LNCaP clone FGC (cell line): ENCODE results near the gene RARB.

Experiments used
- DNase-seq: peaks from one replicate; pipeline ENCODE4 v3.0.0-alpha.2; 2011; ENCODE audit warnings: low read depth
- H3K4me3 ChIP-seq: 2 replicates; pipeline ENCODE4 v1.5.1; 2011; ENCODE audit warnings: mild to moderate bottlenecking, low read depth, low read length, control low read depth
- CTCF ChIP-seq: IDR thresholded peaks from 2 replicates; pipeline ENCODE4 v1.5.1; 2012; ENCODE audit warnings: mild to moderate bottlenecking; ENCODE audit not compliant: control insufficient read depth, insufficient read depth; ENCODE audit errors: extremely low read depth

The RARB gene

DNA sequence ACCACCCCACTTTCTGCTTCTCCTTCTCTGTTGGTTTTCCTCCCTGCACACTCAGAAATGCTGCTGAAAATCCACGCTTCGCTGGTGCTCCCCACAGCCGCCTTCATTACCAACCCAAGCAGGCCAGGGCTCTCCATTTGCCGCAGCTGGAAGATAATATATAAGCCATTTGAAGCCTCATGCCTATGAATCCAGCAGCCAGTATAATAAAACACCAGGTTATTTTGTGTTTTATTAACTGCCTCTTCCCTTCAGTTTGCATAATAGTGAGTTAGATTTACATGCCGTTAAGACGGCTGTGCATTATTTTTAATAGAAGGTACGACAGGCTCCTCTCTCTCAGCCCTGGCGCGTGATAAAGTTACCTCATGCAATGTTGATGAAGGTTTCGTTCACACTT, 150.0 kb downstream of the RARB start:
- DNase-seq = no peak
- H3K4me3 ChIP-seq = no peak overlapping the region
- TF ChIP-seq CTCF = no peak

DNA sequence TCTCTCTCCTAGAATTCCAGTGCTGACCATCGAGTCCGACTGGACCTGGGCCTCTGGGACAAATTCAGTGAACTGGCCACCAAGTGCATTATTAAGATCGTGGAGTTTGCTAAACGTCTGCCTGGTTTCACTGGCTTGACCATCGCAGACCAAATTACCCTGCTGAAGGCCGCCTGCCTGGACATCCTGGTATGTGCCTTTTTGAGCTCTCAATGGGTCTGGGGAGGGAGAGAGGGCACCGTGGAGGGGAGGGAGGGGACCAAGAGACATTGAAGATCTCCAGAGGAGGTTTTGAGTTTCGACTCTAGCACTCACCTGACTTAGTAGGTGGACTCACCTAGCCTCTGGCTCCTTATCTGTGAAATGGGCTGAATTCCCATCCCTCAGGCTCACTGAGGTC, 152.5 kb downstream of the RARB start:
- no peak for TF ChIP-seq CTCF
- no peak overlapping the region for H3K4me3 ChIP-seq
- no peak for DNase-seq

GRCh38 chr3:25581335-25581734, 153.3 kb downstream of the RARB start:
- DNase-seq = no peak

DNA sequence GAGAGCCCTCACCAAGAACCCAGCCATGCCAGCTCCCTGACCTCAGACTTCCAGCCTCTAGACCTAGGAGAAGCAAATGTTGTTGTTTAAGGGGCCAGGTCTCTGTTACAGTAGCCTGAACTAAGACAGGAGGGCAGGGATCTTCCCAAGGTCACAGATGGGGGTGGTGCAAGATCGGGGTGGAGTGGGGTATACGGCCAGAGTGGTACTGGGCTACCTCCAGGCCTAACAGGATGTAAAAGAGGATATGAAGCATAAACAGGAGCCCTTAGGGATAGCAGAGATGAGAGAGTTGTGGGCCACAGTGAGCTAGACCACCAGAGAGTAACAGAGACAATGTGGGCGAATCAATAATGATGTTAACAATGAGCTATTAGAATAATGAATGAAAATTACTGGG, 153.8 kb downstream of the RARB start:
- no peak for TF ChIP-seq CTCF
- DNase-seq = no peak
- no peak overlapping the region for H3K4me3 ChIP-seq

More at GRCh38 chr3:25581335-25581734, 153.3 kb downstream of the RARB start:
- no peak for TF ChIP-seq CTCF
- no peak overlapping the region for H3K4me3 ChIP-seq

GRCh38 chr3:25582242-25582641, 154.2 kb downstream of the RARB start:
- DNase-seq = no peak
- no peak for TF ChIP-seq CTCF
- no peak overlapping the region for H3K4me3 ChIP-seq

GRCh38 chr3:25583343-25583742, 155.3 kb downstream of the RARB start:
- no peak overlapping the region for H3K4me3 ChIP-seq
- no peak for DNase-seq
- no peak for TF ChIP-seq CTCF

DNA sequence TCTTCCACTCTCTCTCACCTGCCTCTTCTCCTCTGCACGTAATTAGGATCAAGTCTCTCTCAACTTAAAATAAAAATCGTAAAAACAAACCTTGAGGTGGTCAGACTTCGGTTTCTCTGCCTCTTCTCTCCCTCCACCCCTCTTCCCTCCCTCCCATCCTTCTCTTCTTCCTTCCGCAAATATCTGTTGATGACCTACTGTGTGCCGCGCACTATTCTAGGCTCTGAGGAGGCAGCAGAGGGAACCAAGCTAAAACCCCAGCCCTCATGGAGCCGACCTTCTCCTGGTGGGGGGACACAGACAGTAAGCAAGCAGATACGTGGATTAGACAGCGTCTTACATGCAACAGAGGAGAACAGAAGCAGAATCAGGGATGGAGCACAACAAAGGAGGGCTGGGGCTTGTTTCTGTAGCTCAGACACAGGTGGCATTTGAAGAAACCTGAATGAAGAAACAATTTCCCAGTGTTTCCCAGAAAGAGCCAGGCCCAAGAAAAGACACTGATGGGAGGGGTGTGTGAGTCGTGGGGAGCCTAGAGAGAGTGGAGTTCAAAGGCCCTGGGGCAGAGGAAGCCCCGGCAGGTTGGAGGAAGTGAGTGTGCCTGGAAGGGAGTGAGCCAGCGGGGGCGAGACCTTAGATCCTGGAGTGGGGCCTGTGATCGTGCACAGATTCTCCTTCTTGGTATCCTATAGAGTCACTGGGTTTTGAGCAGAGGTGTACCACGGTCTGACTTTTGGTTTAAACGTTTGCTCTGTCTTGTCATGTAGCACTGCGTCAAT, 156.1 kb downstream of the RARB start:
- no peak overlapping the region for H3K4me3 ChIP-seq
- no peak for DNase-seq
- no peak for TF ChIP-seq CTCF
